Mucosa of gallbladder (tissue), 1 donor: ENCODE data around the gene UNC5B. TPM values are rescaled to one million over a fixed set of nuclear protein-coding genes. Genes with fewer than 3 reads are reported as not detected.

Source experiments
- DNase-seq: peaks from one replicate; pipeline ENCODE4 v3.0.0-alpha.2; 2020; ENCODE audit warnings: low spot score
- total RNA-seq: library from RNA; stranded (reverse); gene quantifications from one replicate; pipeline ENCODE4 v1.2.1, GENCODE V29; 2021
- donor health status: DM: no; HTN: no; CAD: no.

The UNC5B gene
- total RNA-seq, 1 donor from 2014 or later: 115 TPM

DNA sequence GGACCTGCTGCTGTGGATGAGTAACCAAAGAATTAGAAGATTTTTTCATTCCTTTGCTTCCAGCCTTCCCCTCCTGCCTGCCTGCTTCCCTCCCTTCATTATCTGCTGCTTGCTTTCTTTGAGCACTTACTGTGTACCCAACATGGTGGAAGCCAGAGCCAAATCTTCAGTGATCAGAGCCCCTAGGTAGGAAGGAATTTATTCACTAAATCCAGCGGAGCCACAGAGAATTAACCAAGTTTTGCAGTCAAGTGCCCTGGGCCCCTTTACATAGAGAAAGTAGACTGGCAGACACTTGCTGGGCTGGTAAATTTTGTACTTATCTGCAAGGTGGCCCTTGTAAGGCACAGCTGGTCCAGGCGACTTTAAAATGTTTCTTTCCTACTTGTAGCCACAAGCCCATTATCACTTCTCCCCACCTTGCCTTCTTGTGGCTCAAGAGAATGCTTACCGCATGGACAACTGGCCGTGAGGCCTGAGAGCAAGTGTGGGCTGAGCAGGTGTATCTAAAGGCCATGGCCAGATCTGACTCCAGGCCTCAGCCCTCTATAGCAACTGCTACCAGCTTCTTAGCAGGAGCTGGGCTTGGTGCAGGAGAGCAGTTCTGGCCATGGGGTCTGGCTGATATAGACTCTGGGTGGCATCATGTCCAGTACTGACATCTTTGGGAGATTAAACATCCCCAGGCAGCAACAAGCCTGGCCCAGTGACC lies 11.1 kb downstream of the UNC5B start:
- DNase-seq: no peak

GRCh38 chr10:71225291-71226058 lies 13.1 kb downstream of the UNC5B start:
- DNase-seq: no peak

GRCh38 chr10:71228875-71229675 lies 16.7 kb downstream of the UNC5B start:
- no peak for DNase-seq

GRCh38 chr10:71229726-71230655 lies 17.6 kb downstream of the UNC5B start:
- DNase-seq: no peak

GRCh38 chr10:71230656-71231025 lies 18.3 kb downstream of the UNC5B start:
- DNase-seq: peak; percentile 69

GRCh38 chr10:71231206-71231605 lies 18.8 kb downstream of the UNC5B start:
- no peak for DNase-seq

- peak; percentile 95 for DNase-seq
Measured at GRCh38 chr10:71232089-71232998, 20.0 kb downstream of the UNC5B start.

DNA sequence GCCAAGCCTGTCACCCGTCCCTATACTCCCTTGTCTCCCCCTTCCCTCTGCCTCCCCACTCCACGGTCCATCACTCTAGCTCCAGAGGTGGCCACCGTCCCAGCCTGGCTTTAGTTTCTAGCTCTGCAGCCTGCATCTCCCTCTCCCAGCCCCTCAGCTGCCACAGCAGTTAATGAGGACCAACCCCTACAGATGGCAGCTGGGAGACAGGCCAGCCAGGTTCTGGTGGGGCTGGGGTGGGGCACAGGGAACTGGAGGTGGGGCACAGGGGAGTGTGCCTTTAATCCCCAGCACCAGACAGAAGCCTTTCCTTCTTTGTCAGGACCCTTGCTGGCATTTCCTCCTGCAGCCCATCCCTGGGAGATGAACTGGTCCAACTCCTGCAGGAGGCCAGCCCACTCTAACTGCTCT lies 21.1 kb downstream of the UNC5B start:
- DNase-seq: no peak

- peak; percentile 32 for DNase-seq
Measured at GRCh38 chr10:71234004-71234894, 21.9 kb downstream of the UNC5B start.

DNA sequence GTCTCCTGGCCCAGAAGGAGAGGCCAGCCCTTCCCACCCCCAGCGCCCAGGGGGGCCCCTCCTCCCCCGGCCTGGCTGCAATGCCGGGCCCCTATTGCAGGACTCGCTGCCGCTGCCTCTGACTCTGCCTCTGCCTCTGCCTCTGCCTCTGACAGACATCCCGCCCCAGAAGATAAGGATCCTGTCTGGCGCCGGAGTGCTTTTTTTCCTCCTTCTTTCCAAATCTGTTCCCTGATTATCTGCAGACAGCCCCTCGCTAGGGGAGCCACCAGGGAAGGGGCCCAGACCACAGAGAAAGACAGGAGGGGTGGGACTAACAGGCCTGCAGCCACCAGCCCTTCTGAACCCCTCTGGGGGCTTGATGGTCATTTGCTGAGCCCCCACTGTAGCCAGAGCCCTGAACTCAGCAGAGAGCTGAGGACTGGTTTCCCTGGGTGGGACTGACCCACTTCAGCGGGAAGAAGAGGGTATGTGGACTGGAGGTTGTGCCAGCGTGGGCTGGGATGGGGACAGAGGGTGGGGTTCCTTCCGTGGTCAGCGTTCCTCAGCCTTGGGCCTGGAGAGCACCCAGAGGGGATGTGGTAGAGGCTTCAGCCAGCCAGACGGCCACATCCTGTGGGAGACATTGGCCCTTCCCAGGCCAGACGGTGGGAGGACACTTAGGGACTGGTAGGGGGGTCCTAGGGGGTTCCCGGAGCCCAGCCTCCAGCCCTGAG lies 22.8 kb downstream of the UNC5B start:
- DNase-seq: peak; percentile 41

DNA sequence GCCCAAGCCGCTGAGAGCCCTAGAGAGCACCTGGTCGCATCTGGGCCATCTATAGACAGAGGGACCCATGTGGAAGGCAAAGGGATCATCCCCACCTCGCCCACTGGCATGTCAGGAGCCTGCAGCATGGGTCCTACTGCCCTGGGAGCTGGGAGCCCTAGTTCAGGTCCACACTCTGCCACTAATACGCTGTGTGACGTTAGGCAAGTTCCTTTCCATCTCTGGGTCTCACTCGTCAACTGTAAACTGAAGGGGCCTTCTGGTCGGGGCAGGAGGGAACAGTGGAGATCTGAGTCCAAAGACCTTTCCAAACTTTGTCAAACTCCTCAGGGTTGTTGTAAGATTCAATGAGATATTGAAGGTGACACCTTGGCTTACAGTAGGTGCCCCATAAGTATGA lies 23.4 kb downstream of the UNC5B start:
- DNase-seq: no peak

DNA sequence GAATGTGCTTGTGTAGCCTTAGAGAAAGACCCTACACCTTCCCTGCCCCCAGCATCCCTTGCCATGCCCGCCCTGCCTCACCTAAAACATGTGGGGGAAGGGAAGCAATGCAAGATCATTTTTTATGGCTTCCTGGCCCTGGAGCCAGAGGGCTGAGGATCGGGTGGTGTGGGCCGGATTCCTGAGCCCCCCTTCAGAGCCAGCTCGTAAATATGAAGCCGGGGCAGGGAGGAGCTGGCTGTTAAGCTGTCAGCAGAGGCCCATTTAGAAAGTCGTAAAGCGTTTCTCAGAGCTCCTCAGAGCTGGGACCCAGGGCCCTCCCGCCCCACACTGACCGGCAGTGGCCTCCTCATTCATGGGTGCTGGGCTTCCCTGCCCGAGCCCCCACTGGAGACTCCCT lies 23.9 kb downstream of the UNC5B start:
- DNase-seq: no peak

DNA sequence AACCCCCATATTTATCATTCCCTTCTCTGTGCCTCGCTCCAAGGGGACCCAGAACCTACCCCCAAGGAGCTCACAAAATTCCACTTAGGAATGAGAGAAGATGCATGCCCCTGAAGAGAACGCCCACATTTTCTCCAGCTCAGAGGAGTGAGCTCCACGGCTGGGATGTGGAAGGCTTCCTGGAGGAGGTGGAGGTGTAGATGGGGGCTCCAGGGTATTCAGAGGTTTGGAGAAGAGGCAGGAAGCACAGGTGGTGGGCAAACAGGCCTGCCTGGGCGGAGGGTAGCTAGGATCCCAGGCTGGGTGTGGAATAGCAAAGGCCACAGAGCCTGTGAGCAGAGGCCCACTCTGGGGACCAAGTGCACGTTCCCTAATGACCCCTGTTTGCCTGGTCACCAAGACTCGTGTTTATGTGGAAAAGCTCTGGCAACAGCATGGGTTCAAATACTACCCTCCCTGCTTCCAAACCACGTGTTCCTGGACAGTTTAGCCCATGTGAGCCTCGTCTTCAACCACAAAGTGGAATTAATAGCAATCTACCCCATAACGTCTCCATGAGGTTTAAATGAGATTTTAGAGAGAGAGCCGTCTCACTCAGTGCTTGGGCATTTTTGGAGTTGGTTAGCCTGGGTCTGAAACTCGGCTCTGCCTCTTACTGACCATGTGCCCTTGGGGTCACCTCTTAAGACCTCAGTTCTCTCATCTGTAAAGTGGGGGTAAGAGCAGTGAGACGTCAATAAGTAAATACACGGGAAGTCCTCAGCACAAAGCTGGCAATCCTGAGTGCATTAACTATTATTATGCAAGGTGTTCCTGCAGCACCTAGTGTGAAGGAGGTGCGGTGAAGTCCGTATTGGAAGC lies 24.7 kb downstream of the UNC5B start:
- no peak for DNase-seq

DNA sequence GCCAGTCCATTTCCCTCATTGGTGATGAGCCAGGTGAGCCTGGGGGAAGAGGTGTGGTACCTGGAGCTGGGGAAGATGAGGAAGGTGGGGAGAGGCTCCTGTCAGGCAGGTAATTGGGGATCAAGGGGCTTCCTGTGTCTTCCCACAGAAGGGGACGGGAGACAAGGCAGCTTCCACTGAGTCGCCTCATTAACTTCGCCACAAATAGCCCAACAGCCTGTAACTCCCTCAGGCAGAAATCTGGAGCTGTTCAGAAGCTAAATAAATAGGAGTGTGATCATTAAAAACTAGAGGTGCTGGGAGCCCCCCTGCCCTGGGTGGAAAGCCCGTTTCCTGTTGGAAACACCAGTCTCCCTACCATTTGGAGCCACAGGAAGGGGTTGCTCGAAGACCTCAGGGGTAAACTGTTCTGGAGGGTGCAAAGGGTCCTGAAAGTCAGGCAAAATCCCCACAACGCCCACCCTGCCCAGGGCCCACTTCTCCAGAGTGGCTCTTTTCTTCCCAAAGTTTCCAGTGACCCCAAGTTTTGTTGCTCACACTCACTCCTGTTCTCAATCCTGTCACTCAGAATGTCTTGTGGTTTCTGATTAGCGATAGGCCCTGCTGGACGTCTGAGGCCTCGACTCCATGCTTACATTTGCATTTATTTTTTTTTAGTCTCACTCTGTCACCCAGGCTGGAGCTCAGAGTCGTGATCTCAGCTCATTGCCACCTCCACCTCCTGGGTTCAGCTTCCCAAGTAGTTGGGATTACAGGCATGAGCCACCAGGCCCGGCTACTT lies 25.7 kb downstream of the UNC5B start:
- DNase-seq: no peak

DNA sequence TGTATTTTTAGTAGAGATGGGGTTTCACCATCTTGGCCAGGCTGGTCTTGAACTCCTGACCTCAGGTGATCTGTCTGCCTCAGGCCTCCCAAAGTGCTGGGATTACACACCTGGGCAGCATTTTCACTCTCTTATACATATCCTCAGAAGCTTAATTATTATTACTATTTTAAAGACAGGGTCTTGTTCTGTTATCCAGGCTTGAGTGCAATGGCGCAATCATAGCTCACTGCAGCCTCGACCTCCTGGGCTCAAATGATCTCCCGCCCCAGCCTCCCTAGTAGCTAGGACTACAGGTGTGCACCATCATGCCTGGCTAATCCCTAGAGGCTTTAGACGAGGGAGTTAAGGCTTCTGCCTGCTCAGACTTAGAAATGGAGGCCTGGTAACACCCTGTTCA lies 26.3 kb downstream of the UNC5B start:
- no peak for DNase-seq

DNA sequence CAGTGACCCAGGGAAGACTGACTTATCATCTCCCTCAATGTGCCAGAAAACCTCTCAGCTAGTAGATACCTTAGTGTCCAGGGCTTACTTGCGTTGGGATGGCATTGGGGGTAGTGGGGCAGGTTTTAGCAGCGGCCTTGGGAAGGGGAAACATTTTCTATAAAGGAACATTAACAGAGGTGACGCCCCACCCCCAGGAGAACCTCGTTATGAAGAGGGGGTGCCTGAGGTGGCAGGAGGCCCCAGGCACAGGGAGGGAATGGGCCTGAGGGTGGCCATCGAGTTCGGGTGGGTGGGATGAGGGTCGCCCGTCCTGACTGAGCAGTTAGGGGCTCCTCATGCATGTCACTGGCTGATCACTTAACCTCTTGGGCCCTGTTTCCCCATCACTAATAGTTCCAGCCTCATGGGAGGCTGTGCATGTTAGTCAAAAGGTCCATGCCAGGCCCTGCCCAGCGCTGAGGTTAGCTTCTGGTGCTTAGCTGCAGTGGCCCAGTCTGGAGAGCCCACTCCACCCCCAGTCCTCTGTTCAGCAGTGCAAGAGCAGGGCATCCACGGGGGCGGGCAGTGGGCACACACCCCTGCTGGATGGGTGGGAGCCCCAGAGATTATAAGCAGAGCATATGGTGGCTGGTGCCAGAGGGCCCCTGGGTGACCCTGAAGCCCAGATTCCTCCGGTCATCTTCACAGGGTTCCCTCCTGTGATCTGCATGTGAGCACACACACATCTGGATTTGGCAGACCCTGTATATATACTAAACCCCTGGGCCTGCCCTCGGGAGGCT lies 27.0 kb downstream of the UNC5B start:
- DNase-seq: no peak
